ENCODE results near the gene BTBD16. TPM values are rescaled to one million over a fixed set of nuclear protein-coding genes. Genes with fewer than 3 reads are reported as not detected.

The BTBD16 gene
- total RNA-seq, 1 experiment from 2014 or later = 0.82 TPM

GRCh38 chr10:122267849-122268737 is 3.0 kb upstream of the BTBD16 start:
- Histone ChIP-seq H3K36me3 (ENCODE audit: control insufficient read depth, insufficient read depth, low read length) (no peaks in the 10 kb centered on the region; the same call in 1 of the 2 replicates), H3K27me3 (ENCODE audit: control insufficient read depth, insufficient read depth, low read length) (no peaks in the 10 kb centered on the region), H3K4me1 (ENCODE audit: control insufficient read depth, insufficient read depth, low read length) (no peaks in the 10 kb centered on the region), H3K4me3 (ENCODE audit: low read depth in 2 of 2, low read length in 2 of 2) (no peak overlapping the region), H3K9me3 (ENCODE audit: control insufficient read depth, insufficient read depth, low read depth, low read length) (no peaks in the 10 kb centered on the region), H3K27ac (ENCODE audit: low read length) (no peak overlapping the region)
- BruUV-seq (replicated peaks) = no TSS peak
- TF ChIP-seq CTCF (IDR thresholded peaks at IDR 0.05) = peak; percentile 99
- TF ChIP-seq SIN3A (IDR thresholded peaks at IDR 0.05; ENCODE audit: borderline replicate concordance, insufficient read depth, low read depth, low read length) = no peak
- DNase-seq (ENCODE audit: low read depth, low spot score) = peak; percentile 35
- ChIA-PET CTCF (no interaction called here), POLR2A (interaction anchor here (0.9 kb wide), 1 partner anchor 106 kb away, joined by 4 read pairs; the partner anchor contains the start of gene PLEKHA1)
- intact Hi-C loops (cut with micrococcal nuclease; ENCODE audit: unreplicated experiment) (no loop called here), in situ Hi-C loops (cut with HindIII; ENCODE audit: low pct_unique_long_range_greater_than_20kb, low sequenced_read_pairs) (no loop called here)
- peak; percentile 93 for ATAC-seq

GRCh38 chr10:122269059-122269687 is 1.9 kb upstream of the BTBD16 start:
- no peaks in the 10 kb centered on the region for H3K9me3 ChIP-seq (ENCODE audit: control insufficient read depth, insufficient read depth, low read depth, low read length)
- BruUV-seq (replicated peaks) = no TSS peak
- no peaks in the 10 kb centered on the region for H3K4me1 ChIP-seq (ENCODE audit: control insufficient read depth, insufficient read depth, low read length)
- ChIA-PET CTCF (no interaction called here), POLR2A (no interaction called here)
- no peaks in the 10 kb centered on the region for H3K27me3 ChIP-seq (ENCODE audit: control insufficient read depth, insufficient read depth, low read length)
- H3K27ac ChIP-seq (ENCODE audit: low read length) = no peak overlapping the region
- in situ Hi-C loops (cut with HindIII; ENCODE audit: low pct_unique_long_range_greater_than_20kb, low sequenced_read_pairs) = no loop called here
- TF ChIP-seq CTCF (IDR thresholded peaks at IDR 0.05) (no peak), POLR2AphosphoS5 (IDR thresholded peaks at IDR 0.05; ENCODE audit: low read depth, low read length) (no peak), TCF7L2 (IDR thresholded peaks at IDR 0.05; ENCODE audit: low read depth, low read length) (no peak), SIN3A (IDR thresholded peaks at IDR 0.05; ENCODE audit: borderline replicate concordance, insufficient read depth, low read depth, low read length) (no peak), REST (IDR thresholded peaks at IDR 0.05; ENCODE audit: insufficient read depth in 1 of 2, low read depth in 2 of 2, low read length in 1 of 2) (no peak)
- no peaks in the 10 kb centered on the region; the same call in 1 of the 2 replicates for H3K36me3 ChIP-seq (ENCODE audit: control insufficient read depth, insufficient read depth, low read length)
- DNase-seq (ENCODE audit: low read depth, low spot score) (no peak), ATAC-seq (no peak)
- intact Hi-C loops (cut with micrococcal nuclease; ENCODE audit: unreplicated experiment) = no loop called here
- H3K4me3 ChIP-seq (ENCODE audit: low read depth in 2 of 2, low read length in 2 of 2) = no peak overlapping the region

Data from Panc1 (cell line).